Fibroblast of villous mesenchyme (primary cell): ENCODE data around the gene KDM5A. TPM values are rescaled to one million over a fixed set of nuclear protein-coding genes. Genes with fewer than 3 reads are reported as not detected.

Experiments used
- DNase-seq: peaks from one replicate; pipeline ENCODE4 v3.0.0-alpha.2; 2010; ENCODE audit warnings: low read depth
- H3K4me3 ChIP-seq: 2 replicates; pipeline ENCODE4 v1.5.1; 2011; ENCODE audit warnings: low read depth, mild to moderate bottlenecking, low read length
- CTCF ChIP-seq: IDR thresholded peaks from 2 replicates; pipeline ENCODE4 v1.5.1; 2012; ENCODE audit warnings: low read depth, mild to moderate bottlenecking, low read length; ENCODE audit not compliant: insufficient read depth
- total RNA-seq: library from RNA; depleted of rRNA; stranded (reverse); fragments of >200 nt; gene quantifications from 2 replicates; pipeline ENCODE4 v1.2.3, GENCODE V29; 2012

The KDM5A gene
- total RNA-seq, 1 donor, result 77.3 TPM

DNA sequence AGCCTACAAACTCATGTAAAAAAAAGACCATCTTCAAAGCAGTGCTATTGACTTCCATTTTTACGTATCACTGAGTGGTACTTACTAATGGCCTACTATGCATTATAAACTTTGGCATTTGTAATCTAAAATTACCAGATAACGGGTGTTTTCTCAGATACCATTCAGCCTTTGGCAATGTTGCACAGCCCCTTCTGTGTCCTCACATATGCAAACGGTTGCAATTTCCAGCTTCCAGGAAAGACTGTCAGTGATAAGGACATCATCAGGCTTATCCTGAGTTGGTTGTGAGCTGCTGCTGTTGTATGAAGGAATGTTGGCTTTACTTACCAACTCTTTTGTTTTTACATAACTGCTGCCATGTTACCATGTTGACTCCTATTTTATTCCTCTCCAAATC, 124.9 kb downstream of the KDM5A start:
- no peak for TF ChIP-seq CTCF
- H3K4me3 ChIP-seq, result no peak overlapping the region
- DNase-seq, result no peak

DNA sequence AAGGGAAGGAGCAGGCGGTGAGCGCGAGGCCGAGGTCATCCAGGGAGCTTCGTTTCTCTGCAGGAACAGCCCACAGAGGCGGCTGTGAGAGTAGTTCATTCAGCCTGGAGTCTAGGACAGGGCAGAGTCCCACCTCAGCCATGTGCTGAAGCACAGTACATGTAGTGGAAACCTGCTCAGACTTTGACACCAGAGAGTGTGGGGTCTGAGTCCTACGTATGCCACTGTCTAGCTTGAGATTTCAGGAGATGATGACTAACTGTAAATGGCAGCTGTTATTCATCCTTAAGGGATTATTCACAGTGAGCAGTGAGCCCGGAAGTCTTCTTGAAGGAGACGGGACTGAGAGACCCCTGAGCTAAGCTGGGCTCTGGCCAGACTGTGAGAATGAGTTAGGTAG, 125.5 kb downstream of the KDM5A start:
- no peak for DNase-seq
- TF ChIP-seq CTCF, result no peak
- no peak overlapping the region for H3K4me3 ChIP-seq

GRCh38 chr12:262817-263216, 126.3 kb downstream of the KDM5A start, which contains the start of gene SLC6A13:
TSS of gene SLC6A13 (minus strand) at chr12:262836. CDS start at chr12:260052, 2,784 bp downstream.
- no peak for TF ChIP-seq CTCF
- no peak within 1 kb of the TSS for H3K4me3 ChIP-seq
- no peak for DNase-seq

- TF ChIP-seq CTCF, result no peak
- no peak for DNase-seq
- H3K4me3 ChIP-seq, result no peak overlapping the region
These were observed 127.0 kb downstream of the KDM5A start for GRCh38 chr12:262113-262512.

DNA sequence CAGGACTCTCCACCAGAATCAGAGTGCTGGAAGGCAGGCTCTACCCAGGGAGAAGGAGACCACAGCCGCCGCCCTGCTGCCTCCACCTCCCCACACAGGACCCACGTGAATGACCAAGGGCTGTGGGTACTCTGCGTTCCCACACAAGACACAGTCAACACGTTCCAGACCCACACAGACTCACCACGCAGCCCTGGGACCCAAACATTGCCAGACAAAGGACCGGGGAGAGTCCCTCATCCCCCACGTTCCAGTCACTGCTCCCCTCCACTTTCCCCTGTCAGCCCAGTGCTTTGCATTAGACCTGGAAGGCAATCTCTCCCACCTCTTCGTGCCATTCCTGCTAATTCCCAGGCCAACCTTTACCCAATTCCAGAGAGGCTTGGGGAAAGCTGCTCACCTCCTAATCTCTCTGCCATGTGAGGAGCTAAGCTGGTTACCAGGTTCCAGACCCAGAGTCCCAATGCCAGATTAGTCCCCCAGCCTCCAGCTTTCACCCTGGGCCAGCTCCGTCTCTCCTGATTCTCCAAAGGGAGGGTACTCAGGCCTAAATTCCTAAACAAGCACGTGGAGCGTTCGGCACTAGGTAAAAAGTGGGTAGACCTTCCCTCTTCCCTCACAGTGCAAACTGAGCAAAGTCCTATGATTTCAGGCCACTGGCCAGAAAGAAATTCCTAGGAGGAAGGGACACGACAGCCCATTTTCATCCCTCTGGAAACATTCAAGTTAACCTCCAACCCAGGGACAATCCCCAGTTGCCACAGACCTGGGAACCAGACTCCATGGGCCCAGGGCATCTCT, 131.4 kb downstream of the KDM5A start:
- DNase-seq, result no peak
- no peak overlapping the region for H3K4me3 ChIP-seq
- TF ChIP-seq CTCF, result no peak

DNA sequence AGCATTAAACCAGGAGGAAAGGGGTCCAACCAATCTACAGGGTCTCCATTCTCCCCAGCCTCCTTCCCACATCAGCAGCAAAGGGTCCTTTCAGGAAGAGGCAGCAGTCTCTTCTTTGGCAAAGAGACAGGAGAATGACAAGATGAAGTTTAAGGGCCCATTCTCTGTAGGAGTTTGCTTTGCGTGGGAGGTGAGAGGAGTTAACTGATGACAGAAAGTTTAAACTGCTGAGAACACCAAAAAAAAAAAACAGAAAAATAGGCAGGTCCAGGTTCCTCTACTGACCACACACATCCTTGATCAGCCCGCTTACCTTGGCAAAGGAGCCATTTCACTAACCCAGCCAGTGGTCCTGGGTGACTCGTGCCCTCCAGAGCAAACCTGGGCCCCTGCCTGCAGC, 132.2 kb downstream of the KDM5A start:
- no peak for TF ChIP-seq CTCF
- no peak for DNase-seq
- no peak overlapping the region for H3K4me3 ChIP-seq

- no peak for DNase-seq
- TF ChIP-seq CTCF, result no peak
- H3K4me3 ChIP-seq, result no peak overlapping the region
These were observed 132.9 kb downstream of the KDM5A start for GRCh38 chr12:256225-256624.
